B cell (primary cell): Measurements from ENCODE around the gene CASKIN1. TPM values are rescaled to one million over a fixed set of nuclear protein-coding genes. Genes with fewer than 3 reads are reported as not detected.

Experiments
- ATAC-seq: fragments of 200-7000 bp; cut with Tn5 transposase; one replicate; pipeline ENCODE4 v1.10.0; 2021; ENCODE audit warnings: low read depth, mild to moderate bottlenecking, moderate number of reproducible peaks, moderate library complexity
- CTCF ChIA-PET: fragments of 350-600 bp; sonication (Branson Sonifier 250); formaldehyde crosslinking; loops from one replicate; lab custom pipeline; 2021; ENCODE audit warnings: antibody characterized with exemption, inconsistent platforms; lab: Charles Lee
- POLR2A ChIA-PET: fragments of 350-600 bp; sonication (Branson Sonifier 250); formaldehyde crosslinking; loops from one replicate; lab custom pipeline; 2021; ENCODE audit warnings: antibody characterized with exemption; lab: Charles Lee
- DNase-seq: peaks from one replicate; pipeline ENCODE4 v3.0.0; 2013
- H2AFZ ChIP-seq: 2 replicates; pipeline ENCODE4 v1.6.1; 2012; ENCODE audit warnings: mild to moderate bottlenecking, low read depth, low read length; ENCODE audit not compliant: insufficient read depth, poor library complexity, severe bottlenecking
- H3K27ac ChIP-seq, 2 donors: 1 replicate in 1 of 2; 2 replicates in 1 of 2; pipeline ENCODE4 v1.5.1; 2012 to 2013; ENCODE audit warnings: low read length in 2 of 2, mild to moderate bottlenecking in 2 of 2, moderate library complexity in 1 of 2
- H3K27me3 ChIP-seq, 4 experiments: fragments of 200-600 bp in 1 of 4; sonication (generic) in 1 of 4; replicated peaks in 1 of 4; 1 replicate in 2 of 4; 2 replicates in 2 of 4; pipeline versions ENCODE4 v1.6.1 to v1.7.0; 2013 to 2016; ENCODE audit warnings: low read length in 3 of 4, mild to moderate bottlenecking in 2 of 4, mixed read lengths in 1 of 4, moderate library complexity in 1 of 4; ENCODE audit not compliant: insufficient read depth in 4 of 4, control insufficient read depth in 3 of 4; ENCODE audit errors: control extremely low read depth in 1 of 4
- H3K36me3 ChIP-seq, 2 experiments: replicated peaks in 1 of 2; 1 replicate in 1 of 2; 2 replicates in 1 of 2; pipeline versions ENCODE4 v1.6.1 to v1.7.1; 2013; ENCODE audit warnings: low read length in 1 of 2; ENCODE audit not compliant: insufficient read depth in 2 of 2, control insufficient read depth in 1 of 2; ENCODE audit errors: control extremely low read depth in 1 of 2, extremely low read depth in 1 of 2
- H3K4me1 ChIP-seq, 2 donors: fragments of 200-600 bp in 1 of 2; sonication (generic) in 1 of 2; 1 replicate in 1 of 2; 2 replicates in 1 of 2; pipeline versions ENCODE4 v1.5.1 to v1.6.1; 2013 to 2017; ENCODE audit warnings: low read length in 2 of 2; ENCODE audit not compliant: control insufficient read depth in 2 of 2, insufficient read depth in 2 of 2
- H3K4me2 ChIP-seq: replicated peaks from 2 replicates; pipeline ENCODE3; 2012; ENCODE audit warnings: mild to moderate bottlenecking, low read depth, low read length; ENCODE audit not compliant: poor library complexity, severe bottlenecking
- H3K4me3 ChIP-seq, 5 experiments: fragments of 200-600 bp in 1 of 5; sonication (generic) in 1 of 5; 1 replicate in 3 of 5; 2 replicates in 2 of 5; pipeline versions ENCODE4 v1.5.1 to v1.7.0; 2011 to 2016; ENCODE audit warnings: low read length in 4 of 5, mild to moderate bottlenecking in 4 of 5, low read depth in 2 of 5, control low read depth in 1 of 5, moderate library complexity in 1 of 5; ENCODE audit not compliant: insufficient read depth in 1 of 5; ENCODE audit errors: control extremely low read depth in 1 of 5, extremely low read depth in 1 of 5
- H3K79me2 ChIP-seq: fragments of 200-600 bp; sonication (generic); one replicate; pipeline ENCODE4 v1.6.0; 2016; ENCODE audit warnings: low read length; ENCODE audit not compliant: control insufficient read depth, insufficient read depth
- H3K9ac ChIP-seq: fragments of 200-600 bp; sonication (generic); 2 replicates; pipeline ENCODE4 v1.6.1; 2017; ENCODE audit warnings: mild to moderate bottlenecking, low read length, moderate library complexity
- H3K9me3 ChIP-seq, 3 donors: one replicate each; pipeline versions ENCODE4 v1.6.1 to v1.7.1; 2013; ENCODE audit warnings: low read length in 2 of 3; ENCODE audit not compliant: control insufficient read depth in 2 of 3, insufficient read depth in 1 of 3; ENCODE audit errors: control extremely low read depth in 1 of 3
- H4K20me1 ChIP-seq: 2 replicates; pipeline ENCODE4 v1.6.0; 2012; ENCODE audit warnings: mild to moderate bottlenecking, low read length; ENCODE audit not compliant: insufficient read depth, control insufficient read depth, poor library complexity, severe bottlenecking
- H3K27ac Mint-ChIP-seq: one replicate; pipeline ENCODE4 v1.8.0; 2021; ENCODE audit warnings: mixed read lengths
- H3K27me3 Mint-ChIP-seq: one replicate; pipeline ENCODE4 v1.8.0; 2021; ENCODE audit warnings: mixed read lengths
- H3K4me1 Mint-ChIP-seq: one replicate; pipeline ENCODE4 v1.8.0; 2021; ENCODE audit warnings: mixed read lengths
- H3K4me3 Mint-ChIP-seq: one replicate; pipeline ENCODE4 v1.8.0; 2021; ENCODE audit warnings: mixed read lengths
- H3K9me3 Mint-ChIP-seq: one replicate; pipeline ENCODE4 v1.8.0; 2022; ENCODE audit warnings: mixed read lengths; ENCODE audit not compliant: insufficient read depth
- EZH2 ChIP-seq: IDR thresholded peaks from 2 replicates; pipeline ENCODE4 v1.6.1; 2012; ENCODE audit warnings: borderline replicate concordance, low read depth, mild to moderate bottlenecking, moderate library complexity, low read length; ENCODE audit not compliant: insufficient read depth, poor library complexity, severe bottlenecking
- WGBS: methylation state at CpG from one replicate; pipeline ENCODE4 v1.1.5; 2013; ENCODE audit warnings: missing lambda C conversion rate; ENCODE audit not compliant: insufficient coverage; 5-methylcytosine and 5-hydroxymethylcytosine counted together
- intact Hi-C: fragments of 100-400 bp; cut with micrococcal nuclease; formaldehyde crosslinking; loops from one replicate; pipeline ENCODE4 v1.10.0; 2022
- polyA plus RNA-seq: library from polyadenylated mRNA; depleted of rRNA; stranded (reverse); fragments of >200 nt; gene quantifications from 2 replicates; pipeline ENCODE4 v1.2.3, GENCODE V29; 2012
- total RNA-seq, 2 donors: library from RNA; stranded (reverse); fragments of 120-200 nt in 1 of 2; gene quantifications; 1 replicate in 1 of 2; 2 replicates in 1 of 2; pipeline versions ENCODE4 v1.2.3 to v1.2.4, GENCODE V29; 2013 to 2022
- TF ChIP-seq, protein P1 (sequence below): fragments of 200-600 bp; IDR thresholded peaks from one replicate; pipeline ENCODE4 v1.8.0; 2022; ENCODE audit warnings: antibody characterized with exemption, mild to moderate bottlenecking

Gene CASKIN1
- total and polyA plus RNA-seq, 2 donors (not counting 1 experiment from before 2014, with no cell fraction given): 0.01 TPM; not detected in 1

DNA sequence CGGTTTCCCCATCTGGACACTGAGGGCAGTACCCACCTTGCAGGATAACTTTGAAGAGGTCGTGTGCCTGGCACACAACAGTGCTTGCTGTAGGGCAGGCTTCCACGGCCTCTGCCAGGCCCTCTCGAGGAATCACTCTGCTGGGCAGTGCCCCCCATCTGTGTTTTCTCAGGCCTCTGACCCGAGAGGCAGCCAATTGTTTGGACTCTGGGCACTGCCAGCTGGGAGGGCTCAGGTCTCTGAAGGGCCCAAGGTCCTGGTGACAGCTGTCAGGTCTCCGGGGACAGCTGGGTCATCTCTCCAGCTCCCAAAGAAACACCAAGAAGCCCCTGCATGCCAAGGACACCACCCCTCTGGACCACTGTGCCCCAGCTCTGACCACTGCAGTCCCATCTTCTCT, 49.0 kb downstream of the CASKIN1 start:
- H3K4me3 Mint-ChIP-seq: peak overlapping the region; percentile 47
- no peak for DNase-seq
- intact Hi-C loops: loop anchor here (10.0 kb wide), 1 partner anchor 283 kb away; no protein-coding TSS in a partner anchor

DNA sequence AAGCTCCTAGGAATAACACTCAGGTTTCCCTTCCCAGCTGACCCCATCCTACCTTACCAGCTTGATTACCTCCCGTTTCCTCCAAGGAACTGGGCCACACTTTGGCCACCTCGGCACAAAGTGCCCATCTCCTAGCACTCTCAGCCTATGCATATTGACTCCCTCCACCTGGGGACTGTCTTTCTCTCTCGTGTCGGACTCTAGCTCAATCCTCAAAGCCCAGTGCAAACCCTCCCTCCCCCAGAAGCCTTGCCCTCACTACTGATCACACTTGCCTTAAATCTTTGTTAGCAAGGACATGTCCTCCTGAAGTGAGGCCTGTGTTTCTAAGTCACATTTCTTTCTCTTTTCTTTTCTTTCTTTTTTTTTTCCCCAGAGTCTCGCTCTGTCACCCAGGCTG, 50.6 kb downstream of the CASKIN1 start:
- POLR2A ChIA-PET: interaction anchor here (0.9 to 1.1 kb wide), 2 partner anchors 10 to 142 kb away, joined by 5 read pairs; partner anchors contain the start of gene TRAF7
- ATAC-seq: no peak
- no peak overlapping the region for H3K9ac ChIP-seq
- Mint-ChIP-seq H3K4me3 (no peak overlapping the region), H3K27me3 (no peaks in the 10 kb centered on the region), H3K27ac (no peak overlapping the region), H3K9me3 (no peaks in the 10 kb centered on the region), H3K4me1 (peaks cover 11% of the 10 kb centered on the region)
- no peak overlapping the region for H3K4me3 ChIP-seq
- H3K27me3 ChIP-seq: peaks cover 0 to 4% (median 0%) of the 10 kb centered on the region in 4 experiments
- no peak overlapping the region for H3K27ac ChIP-seq
- intact Hi-C loops: loop anchor here (10.0 kb wide), 1 partner anchor 281 kb away; no protein-coding TSS in a partner anchor
- no peaks in the 10 kb centered on the region for H3K9me3 ChIP-seq
- H2AFZ ChIP-seq: no peak overlapping the region
- H3K36me3 ChIP-seq: no peaks in the 10 kb centered on the region
- no peak for TF ChIP-seq EZH2
- TF ChIP-seq, protein P1, sequence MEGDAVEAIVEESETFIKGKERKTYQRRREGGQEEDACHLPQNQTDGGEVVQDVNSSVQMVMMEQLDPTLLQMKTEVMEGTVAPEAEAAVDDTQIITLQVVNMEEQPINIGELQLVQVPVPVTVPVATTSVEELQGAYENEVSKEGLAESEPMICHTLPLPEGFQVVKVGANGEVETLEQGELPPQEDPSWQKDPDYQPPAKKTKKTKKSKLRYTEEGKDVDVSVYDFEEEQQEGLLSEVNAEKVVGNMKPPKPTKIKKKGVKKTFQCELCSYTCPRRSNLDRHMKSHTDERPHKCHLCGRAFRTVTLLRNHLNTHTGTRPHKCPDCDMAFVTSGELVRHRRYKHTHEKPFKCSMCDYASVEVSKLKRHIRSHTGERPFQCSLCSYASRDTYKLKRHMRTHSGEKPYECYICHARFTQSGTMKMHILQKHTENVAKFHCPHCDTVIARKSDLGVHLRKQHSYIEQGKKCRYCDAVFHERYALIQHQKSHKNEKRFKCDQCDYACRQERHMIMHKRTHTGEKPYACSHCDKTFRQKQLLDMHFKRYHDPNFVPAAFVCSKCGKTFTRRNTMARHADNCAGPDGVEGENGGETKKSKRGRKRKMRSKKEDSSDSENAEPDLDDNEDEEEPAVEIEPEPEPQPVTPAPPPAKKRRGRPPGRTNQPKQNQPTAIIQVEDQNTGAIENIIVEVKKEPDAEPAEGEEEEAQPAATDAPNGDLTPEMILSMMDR: no peak
- peak; percentile 10 for DNase-seq
- no peaks in the 10 kb centered on the region for H3K79me2 ChIP-seq
- CTCF ChIA-PET: interaction anchor here (0.6 to 2.1 kb wide), 5 partner anchors 10 to 142 kb away, joined by 3 to 6 read pairs (median 3); partner anchors contain the start of gene TRAF7
- H4K20me1 ChIP-seq: peaks cover 22% of the 10 kb centered on the region
- H3K4me1 ChIP-seq: peaks cover 18 to 29% of the 10 kb centered on the region in 2 donors
- 88% methylated on average over 5 of the region's 5 CpGs for WGBS
- H3K4me2 ChIP-seq: no peak overlapping the region

More for the DNA sequence above, 49.0 kb downstream of the CASKIN1 start:
- Histone ChIP-seq H3K27me3 (peaks cover 0 to 4% (median 0%) of the 10 kb centered on the region in 4 experiments), H3K36me3 (peaks cover 0 to 4% of the 10 kb centered on the region in 2 experiments), H3K9ac (no peak overlapping the region), H3K4me3 (no peak overlapping the region), H3K4me1 (peaks cover 30 to 44% of the 10 kb centered on the region in 2 donors), H3K79me2 (peaks cover 14% of the 10 kb centered on the region), H3K27ac (no peak overlapping the region), H2AFZ (no peak overlapping the region), H3K4me2 (peak overlapping the region; percentile 93), H4K20me1 (peaks cover 37% of the 10 kb centered on the region), H3K9me3 (no peaks in the 10 kb centered on the region)
- TF ChIP-seq, protein P1: no peak
- TF ChIP-seq EZH2: no peak
- WGBS: 97% methylated on average over 6 of the region's 6 CpGs
- no peak for ATAC-seq
- H3K9me3 Mint-ChIP-seq: no peaks in the 10 kb centered on the region
- ChIA-PET CTCF (interaction anchor here (1.1 to 2.1 kb wide), 5 partner anchors 8 to 144 kb away, joined by 4 to 7 read pairs (median 6); partner anchors contain the start of gene TRAF7), POLR2A (interaction anchor here (0.9 kb wide), 1 partner anchor 8 kb away, joined by 5 read pairs; no protein-coding TSS in a partner anchor)
- H3K4me1 Mint-ChIP-seq: peaks cover 22% of the 10 kb centered on the region
- H3K27me3 Mint-ChIP-seq: no peaks in the 10 kb centered on the region
- peak overlapping the region; percentile 26 for H3K27ac Mint-ChIP-seq
